Ammon's horn (tissue), 1 donor: ENCODE results near the gene MCAT.

Experiments
- DNase-seq: peaks from one replicate; pipeline ENCODE4 v3.0.0-alpha.2; 2016; ENCODE audit warnings: low spot score

The MCAT gene

DNA sequence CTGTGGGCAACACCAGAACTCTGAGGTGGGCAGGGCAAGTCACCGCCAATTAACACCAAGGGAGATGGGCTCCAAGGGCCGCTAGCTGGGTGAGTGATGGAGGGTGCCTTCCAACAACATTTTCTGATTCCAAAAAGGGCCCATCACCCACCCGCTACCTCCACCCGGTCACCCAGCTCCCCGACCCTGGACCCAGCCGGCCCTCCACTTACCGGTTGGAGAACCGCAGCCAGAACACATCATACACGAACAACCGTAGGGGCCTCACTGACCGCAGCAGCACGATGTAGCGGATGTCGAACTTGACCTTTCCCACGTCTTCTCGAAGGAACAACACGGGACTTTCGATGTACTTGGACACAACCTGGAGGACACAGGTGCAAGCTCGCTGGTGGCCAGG, 29.0 kb upstream of the MCAT start:
- no peak for DNase-seq

DNA sequence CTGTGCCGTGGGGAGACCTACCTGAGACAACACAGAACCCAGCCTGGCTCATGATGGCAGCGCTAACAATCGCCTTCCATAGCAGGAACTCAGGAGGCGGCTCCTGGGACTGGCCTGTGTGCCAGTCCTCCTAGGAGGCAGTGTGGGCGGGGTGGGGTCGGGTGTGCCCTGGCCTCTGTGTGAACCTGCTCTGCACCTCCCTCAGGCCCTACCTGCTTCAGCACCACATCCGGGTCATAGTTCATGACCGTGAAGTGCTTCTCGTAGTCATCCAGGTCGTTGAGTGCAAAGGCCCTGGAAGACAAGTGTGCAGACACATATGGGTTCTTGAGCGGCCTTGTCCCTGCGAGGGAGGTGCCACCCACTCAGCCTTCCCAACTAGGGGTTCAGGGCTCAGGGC, 28.4 kb upstream of the MCAT start:
- DNase-seq: no peak

- no peak for DNase-seq
These were observed 27.9 kb upstream of the MCAT start for GRCh38 chr22:43171019-43171491.

DNA sequence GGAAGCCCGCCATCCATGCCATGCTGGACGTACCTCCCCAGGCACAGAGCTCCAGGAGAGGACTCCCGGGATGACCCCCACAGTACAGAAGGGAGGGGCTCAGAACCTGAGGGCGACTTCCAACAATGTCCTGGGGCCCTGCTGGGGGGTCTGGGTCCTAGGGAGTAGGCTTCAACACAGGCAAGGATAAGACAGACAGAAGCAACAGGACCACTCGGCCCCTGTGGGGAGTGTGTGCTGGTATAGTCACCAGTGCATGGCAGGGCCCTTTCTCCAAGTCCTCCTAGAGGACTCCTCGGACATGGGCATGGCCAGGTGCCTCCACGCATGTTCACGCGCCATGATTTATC, 26.9 kb upstream of the MCAT start:
- no peak for DNase-seq

DNA sequence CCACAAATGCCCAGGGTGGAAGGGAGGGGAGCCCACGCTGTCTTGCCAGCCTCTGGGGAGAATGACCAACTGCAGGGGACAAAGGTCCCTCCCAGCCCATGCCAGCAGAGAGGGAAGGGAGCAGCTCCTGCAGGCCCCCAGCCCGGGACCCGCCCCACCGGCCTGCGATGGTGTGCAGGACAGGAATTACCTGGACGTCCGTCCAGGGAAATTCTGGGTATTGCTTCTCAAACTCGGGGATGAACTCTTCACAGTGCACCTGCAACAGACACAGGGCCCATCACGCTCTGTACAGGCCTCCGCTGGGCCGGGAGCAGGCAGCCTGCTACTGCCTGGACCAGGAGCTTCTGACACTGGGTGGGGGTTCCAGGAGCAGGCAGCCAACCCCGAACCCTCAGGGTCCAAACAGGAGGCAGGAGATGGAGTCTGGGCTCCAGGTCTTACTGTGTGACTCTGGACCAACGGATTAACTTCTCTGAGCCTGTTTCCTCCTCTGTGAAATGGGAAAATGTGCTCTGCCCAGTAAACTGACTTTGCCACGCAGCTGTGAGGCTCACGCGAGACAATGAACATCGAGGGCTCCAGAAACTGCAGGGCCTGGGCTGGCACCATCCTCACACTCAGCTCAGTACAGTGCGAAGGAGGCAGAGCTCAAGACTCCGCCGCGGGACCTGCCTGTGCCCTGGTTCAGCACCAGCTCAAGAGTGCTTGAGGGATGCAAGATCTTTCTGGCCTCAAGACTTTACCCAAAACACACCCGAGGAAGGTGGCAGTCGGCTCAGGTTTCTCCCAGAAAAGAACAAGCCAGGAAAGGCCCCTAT, 26.3 kb upstream of the MCAT start:
- DNase-seq: no peak

DNA sequence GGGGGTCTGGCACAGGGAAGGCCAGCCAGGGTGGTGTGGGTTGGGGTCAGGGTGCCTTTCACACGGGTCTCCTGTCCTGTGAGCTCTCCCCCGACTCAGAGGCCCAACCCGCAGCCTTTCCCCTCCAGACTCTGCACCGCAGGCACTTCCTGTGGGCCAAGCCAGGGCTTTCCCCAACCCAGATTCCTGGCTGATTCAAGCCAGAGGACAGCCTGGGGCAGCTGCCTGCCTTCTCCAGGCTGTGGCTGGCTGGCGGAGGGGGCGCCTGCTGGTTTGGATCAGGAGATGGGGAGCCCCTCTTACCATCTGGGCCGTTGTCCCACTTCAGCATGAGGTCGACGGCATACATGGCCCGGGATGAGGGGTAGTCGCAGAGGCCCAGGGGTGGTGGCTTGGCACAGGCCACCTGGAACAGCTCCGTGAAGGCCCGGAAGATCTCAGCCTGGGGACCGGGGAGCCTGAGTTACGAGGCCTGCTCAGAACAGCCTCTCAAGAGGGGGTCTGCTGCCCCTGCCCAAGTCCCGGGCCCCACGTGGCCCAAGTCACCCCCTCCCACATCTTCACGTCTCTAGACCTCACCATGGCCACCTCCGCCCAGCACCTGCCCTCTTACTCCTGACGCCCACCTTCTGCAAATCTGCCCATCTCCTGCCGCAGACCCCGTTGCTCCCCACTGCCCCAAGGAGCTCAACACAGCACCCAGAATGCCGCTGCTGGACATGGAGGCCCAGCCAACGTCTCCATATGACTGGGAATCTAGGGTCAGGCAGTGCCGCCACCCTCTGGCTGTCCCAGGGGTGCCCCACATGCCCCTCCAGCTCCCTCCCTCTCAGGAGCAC, 25.5 kb upstream of the MCAT start:
- no peak for DNase-seq

DNA sequence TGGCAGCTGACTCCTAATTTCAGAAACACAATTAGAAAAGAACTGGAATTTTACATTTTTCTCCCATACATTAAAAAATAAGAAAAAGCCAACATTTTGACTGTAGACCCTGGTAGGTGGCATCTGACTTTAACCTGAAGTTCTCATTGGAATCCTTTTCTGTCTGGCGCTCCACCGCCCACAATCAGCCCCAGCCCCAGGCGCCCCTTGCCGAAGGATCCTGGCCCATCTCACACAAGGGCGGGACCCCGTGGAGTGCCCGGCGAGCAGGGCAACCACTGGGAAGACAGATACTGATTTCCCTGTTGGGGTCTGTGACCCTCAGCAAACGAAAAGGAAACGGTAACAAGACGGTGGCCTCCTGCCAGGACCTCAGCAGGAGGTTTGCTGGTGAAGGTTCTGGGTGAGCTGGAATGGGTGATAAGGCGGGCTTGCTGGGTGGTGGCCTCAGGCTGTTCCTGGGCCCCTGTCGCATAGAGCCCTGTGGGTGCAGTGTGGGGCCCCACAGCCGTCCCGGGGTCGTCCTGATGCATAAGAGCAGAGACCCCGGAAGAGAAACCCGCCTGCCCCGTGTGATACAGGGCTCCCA, 23.9 kb upstream of the MCAT start:
- DNase-seq: no peak

GRCh38 chr22:43166132-43166930, 23.1 kb upstream of the MCAT start:
- no peak for DNase-seq

DNA sequence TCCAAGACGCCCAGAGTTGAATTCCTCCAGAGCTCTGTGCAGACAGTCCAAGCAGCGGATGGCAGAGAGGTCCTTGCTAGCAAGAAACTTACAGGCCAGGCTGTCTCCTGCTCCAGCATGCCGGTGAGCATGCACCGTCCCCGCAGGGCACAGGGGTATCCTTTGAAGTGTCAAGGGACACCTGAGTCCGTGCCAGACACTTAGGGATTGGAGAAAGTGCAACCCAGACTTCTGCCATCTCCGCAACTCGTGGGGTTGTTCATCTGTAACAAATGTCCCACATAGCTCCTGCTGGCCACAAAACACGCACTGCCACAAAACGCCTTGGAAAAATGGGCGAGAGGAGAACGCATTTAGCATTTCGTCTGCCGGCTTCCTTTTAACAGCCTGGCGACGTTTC, 21.4 kb upstream of the MCAT start:
- no peak for DNase-seq

- DNase-seq: no peak
These were observed 20.1 kb upstream of the MCAT start for GRCh38 chr22:43163241-43163795.

GRCh38 chr22:43162412-43163150, 19.4 kb upstream of the MCAT start:
- no peak for DNase-seq

GRCh38 chr22:43160497-43161126, 17.4 kb upstream of the MCAT start:
- no peak for DNase-seq

GRCh38 chr22:43159484-43160178, 16.4 kb upstream of the MCAT start:
- no peak for DNase-seq

DNA sequence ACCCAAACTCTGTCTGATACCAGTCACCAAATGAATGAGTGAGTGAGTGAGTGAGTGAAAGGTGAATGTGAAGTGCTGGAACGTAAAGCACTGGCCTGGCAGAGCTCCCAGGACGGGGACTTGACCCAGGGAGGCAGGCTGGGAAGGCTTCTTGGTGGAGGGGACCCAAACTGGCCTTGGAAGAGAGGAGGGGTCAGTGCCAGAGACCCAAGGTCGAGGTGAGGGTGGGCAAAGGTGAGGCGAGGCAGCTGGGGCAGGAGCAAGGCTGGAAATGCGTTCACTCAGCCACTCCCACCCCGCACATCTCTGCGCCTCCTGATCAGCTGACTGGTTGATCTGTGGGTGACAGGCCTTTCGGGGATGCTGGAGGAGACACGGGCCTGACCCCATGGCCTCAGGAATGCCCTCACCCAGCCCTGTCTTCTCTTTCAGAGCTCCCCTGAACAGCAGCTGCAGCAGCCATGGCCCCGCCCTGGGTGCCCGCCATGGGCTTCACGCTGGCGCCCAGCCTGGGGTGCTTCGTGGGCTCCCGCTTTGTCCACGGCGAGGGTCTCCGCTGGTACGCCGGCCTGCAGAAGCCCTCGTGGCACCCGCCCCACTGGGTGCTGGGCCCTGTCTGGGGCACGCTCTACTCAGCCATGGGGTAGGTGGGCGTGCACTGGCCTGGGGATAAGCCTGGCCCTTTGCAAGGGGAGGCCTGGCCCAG, 15.7 kb upstream of the MCAT start:
- DNase-seq: no peak

GRCh38 chr22:43157874-43158546, 14.8 kb upstream of the MCAT start:
- no peak for DNase-seq

DNA sequence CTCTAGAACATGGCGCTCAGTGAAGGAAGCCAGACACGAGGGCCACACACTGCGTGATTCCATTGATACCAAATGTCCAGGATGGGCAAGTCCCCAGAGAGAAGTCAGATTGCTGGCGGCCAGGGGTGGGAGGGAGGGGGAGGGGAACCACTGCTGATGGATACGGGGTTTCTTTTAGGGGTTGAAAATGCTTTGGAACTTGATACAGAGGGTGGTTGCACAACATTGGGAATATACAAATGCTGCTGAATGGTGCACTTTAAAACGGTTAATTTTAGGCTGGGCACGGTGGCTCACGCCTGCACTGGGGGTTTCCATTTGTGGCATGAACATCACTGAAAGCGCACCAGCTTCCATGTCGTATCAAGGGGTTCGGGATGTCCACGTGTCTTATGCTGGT, 13.2 kb upstream of the MCAT start:
- no peak for DNase-seq

- no peak for DNase-seq
These were observed 12.6 kb upstream of the MCAT start for GRCh38 chr22:43155789-43156188.

DNA sequence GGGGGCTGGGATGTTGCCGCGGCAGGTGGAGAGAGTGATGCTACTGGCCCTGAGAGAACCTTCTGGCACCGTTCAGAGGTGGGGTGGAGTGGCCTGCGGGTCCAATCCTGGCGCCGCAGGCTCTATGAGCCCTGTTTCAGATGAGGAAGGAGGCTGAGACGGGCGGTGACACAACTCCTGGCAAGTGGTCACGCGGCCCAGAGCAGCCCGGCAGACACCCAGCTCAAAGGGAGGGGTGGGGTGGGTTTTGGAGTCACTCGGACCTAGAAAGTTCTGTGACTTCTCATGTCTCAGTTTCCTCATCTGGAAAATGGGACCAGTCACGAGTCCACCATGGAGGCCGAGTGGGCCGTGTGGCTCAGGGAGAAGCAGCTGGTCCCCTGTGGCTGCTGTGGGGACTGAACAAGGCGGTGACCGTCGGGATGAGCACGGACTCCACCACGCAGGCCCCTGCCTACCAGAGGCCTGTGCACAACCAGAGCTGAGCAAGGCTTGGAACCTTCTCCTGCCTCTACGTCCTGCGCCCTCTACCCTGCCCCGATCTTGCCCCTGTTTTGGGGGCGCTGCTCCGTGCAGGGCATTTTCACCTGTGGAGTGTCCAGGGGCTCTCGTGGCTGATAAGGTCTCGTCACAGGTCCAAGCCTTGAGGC, 11.8 kb upstream of the MCAT start:
- no peak for DNase-seq
